Measurements from ENCODE around the gene PAH.

PAH gene

DNA sequence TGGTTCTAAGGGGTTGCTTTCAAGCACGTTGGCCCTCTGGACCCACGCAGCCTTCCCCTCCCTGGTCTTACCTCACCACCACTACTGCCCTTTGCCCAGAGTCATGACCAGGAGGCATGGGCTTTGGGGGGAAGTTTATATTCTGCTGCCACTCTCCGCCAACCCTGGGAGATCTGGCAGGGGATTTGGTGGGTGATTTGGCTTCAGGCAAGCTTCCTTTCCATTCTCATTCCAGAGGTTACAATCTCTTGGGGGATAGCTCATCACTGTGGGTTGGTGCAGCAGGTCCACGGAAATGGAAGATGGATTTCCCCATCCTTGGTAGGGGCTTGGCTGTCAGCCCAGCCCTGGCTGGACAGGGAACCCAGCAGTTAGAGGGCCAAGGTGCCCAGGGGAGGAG lies 6.3 kb downstream of the PAH start:
- TF ChIP-seq, protein P1, sequence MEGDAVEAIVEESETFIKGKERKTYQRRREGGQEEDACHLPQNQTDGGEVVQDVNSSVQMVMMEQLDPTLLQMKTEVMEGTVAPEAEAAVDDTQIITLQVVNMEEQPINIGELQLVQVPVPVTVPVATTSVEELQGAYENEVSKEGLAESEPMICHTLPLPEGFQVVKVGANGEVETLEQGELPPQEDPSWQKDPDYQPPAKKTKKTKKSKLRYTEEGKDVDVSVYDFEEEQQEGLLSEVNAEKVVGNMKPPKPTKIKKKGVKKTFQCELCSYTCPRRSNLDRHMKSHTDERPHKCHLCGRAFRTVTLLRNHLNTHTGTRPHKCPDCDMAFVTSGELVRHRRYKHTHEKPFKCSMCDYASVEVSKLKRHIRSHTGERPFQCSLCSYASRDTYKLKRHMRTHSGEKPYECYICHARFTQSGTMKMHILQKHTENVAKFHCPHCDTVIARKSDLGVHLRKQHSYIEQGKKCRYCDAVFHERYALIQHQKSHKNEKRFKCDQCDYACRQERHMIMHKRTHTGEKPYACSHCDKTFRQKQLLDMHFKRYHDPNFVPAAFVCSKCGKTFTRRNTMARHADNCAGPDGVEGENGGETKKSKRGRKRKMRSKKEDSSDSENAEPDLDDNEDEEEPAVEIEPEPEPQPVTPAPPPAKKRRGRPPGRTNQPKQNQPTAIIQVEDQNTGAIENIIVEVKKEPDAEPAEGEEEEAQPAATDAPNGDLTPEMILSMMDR (IDR thresholded peaks at IDR 0.05; ENCODE audit: low read depth, low read length) = no peak
- DNase-seq (ENCODE audit: extremely low read depth, low read depth) = no peak

DNA sequence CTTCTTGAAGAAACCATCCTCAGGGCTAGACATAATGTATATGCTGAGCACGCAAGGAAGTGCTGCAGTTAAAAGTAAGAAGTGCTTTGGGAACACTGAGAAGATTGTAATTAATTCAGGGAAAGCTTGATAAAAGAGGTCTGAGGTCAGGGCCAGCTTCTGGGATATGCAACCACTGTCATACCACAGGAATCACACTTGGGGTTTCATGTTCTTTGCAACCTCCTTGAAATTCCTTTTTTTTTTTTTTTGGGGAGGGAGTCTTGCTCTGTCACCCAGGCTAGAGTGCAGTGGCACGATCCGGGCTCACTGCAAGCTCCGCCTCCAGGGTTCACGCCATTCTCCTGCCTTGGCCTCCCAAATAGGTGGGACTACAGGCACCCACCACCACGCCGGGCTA lies 6.9 kb downstream of the PAH start:
- no peak for DNase-seq (ENCODE audit: extremely low read depth, low read depth)
- TF ChIP-seq, protein P1 (IDR thresholded peaks at IDR 0.05; ENCODE audit: low read depth, low read length) = no peak

DNA sequence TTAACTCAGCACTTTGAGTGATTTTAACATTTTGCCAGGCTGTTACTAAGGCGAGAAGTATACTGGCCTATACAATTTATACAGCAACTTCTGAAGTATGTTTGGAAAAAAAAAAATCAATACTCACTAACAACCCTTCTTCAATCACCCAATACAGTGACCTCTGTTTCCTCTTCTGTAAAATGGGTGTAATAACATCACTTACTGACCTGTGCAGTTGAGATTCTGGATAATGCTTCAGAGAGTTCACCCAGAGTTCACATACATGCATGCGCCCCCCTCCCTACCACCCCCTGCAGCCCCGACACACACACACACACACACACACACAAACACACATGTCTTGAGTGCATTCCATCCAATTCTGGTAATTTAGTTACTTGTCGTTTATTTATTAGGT lies 9.1 kb downstream of the PAH start:
- no peak for DNase-seq (ENCODE audit: extremely low read depth, low read depth)
- TF ChIP-seq, protein P1 (IDR thresholded peaks at IDR 0.05; ENCODE audit: low read depth, low read length) = no peak

DNA sequence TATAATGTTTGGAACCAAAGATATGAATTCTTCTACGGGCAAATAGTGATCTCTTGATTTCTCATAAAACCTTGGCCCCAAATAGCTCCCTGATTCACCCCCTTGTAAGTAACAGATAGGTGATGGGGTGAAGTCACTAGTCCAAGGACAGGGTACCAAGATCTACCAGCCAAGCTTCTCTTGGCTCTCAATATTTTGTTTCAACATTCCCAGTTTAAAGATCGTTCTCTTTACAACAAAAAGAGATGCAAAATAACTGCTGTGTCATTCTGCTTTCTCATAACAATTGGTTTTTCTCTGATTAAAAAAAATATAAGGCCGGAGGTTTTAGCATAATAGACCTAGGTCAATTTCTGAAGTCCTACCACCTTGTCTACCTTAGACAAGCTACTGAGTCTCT lies 11.8 kb downstream of the PAH start:
- DNase-seq (ENCODE audit: extremely low read depth, low read depth) = no peak
- TF ChIP-seq, protein P1 (IDR thresholded peaks at IDR 0.05; ENCODE audit: low read depth, low read length) = no peak

DNA sequence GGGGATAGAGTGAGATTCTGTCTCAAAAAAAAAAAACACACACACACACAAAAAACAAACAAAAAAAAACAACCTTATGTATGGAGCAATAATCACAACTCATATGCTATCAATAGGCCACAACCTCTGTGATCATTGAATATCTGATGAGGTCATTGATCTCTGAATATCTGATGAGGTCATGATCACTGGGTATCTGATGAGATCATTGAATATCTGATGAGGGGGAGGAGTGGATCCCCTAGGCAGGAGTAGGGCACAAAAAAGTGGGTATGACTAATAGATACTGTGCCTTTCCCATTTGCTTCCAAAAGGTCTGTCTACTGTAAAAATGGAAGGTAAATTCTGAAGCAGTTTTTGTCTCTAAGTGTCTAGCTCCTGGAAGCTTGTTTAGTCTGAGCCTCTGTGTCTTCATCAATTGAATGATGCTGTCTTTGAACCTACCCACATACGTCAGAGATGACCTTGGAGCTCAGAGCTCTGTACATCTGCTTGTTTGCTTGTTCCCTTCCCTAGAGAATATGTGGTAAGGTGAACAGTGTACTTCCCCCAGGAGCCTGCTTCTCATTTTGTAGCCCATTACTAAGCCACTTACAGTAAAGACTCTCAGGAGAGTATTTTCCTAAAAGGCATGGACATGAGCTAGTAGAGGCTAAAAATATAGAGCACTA lies 13.6 kb downstream of the PAH start:
- TF ChIP-seq, protein P1 (IDR thresholded peaks at IDR 0.05; ENCODE audit: low read depth, low read length) = no peak
- no peak for DNase-seq (ENCODE audit: extremely low read depth, low read depth)

DNA sequence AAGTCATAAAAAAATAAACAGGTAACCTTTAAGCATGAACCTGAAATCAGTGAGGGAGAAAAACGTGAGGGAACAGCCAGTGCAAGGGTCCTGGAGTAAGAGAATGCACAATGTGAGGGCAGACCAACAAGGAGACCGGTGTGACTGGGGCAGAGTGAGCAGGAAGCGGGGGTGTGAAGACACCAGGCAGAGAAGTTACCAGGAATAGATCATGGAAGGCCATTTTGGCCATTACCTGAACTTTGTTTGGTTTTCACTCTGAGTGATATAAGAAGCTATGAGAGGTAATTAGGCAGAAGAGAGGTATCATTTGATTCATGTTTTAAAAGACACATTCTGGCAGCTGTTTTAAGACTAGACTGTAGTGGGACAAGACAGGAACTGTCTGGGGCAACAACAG lies 15.0 kb downstream of the PAH start:
- TF ChIP-seq, protein P1 (IDR thresholded peaks at IDR 0.05; ENCODE audit: low read depth, low read length) = no peak
- no peak for DNase-seq (ENCODE audit: extremely low read depth, low read depth)

DNA sequence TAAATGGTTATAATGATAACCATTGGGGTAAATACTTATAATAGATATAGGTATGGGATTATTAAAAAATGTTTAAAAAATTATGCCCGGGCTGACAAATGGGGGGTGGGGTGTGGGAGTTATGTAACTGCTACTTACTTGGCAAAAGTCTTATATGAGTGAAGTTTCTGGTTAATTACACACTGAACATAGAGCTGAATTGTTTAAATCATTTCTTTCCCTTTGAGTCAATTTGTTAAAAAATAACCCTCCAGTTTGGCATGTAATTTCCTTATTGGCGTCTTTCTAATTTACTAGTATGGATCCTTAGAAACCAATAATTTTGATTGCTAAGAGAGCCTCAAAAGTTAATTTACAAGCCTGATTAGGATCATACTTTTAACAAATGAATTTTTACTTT lies 16.7 kb downstream of the PAH start:
- TF ChIP-seq, protein P1 (IDR thresholded peaks at IDR 0.05; ENCODE audit: low read depth, low read length) = no peak
- no peak for DNase-seq (ENCODE audit: extremely low read depth, low read depth)

Measured in AG09319 (cell line).